ENCODE data around the gene GPRC6A. TPM values are rescaled to one million over a fixed set of nuclear protein-coding genes. Genes with fewer than 3 reads are reported as not detected.

GPRC6A gene
- total RNA-seq, 1 experiment from 2014 or later: not detected

- H2BK120ac ChIP-seq (ENCODE audit: low read depth, low read length, poor library complexity, severe bottlenecking): no peak overlapping the region
- no peak overlapping the region for H3K9ac ChIP-seq (ENCODE audit: extremely low read depth, insufficient read length, low read length)
- H3K9me3 ChIP-seq (ENCODE audit: control insufficient read depth, low read depth, low read length): no peaks in the 10 kb centered on the region
- DNase-seq: no peak
- H3T11ph ChIP-seq (ENCODE audit: low read length): no peak overlapping the region
- no peak overlapping the region for H3K27ac Mint-ChIP-seq
- no peak overlapping the region for H3K4ac ChIP-seq (ENCODE audit: low read depth, low read length)
- H2AFZ ChIP-seq (ENCODE audit: low read length): no peak overlapping the region
- no peaks in the 10 kb centered on the region for H3K4me1 ChIP-seq (ENCODE audit: insufficient read depth, low read length)
- H3K23me2 ChIP-seq (ENCODE audit: insufficient read length, low read depth, low read length, poor library complexity, severe bottlenecking): no peaks in the 10 kb centered on the region
- H3K56ac ChIP-seq (ENCODE audit: insufficient read length, low read depth, low read length): no peak overlapping the region
- no peak overlapping the region for H4K91ac ChIP-seq (ENCODE audit: insufficient read length, low read depth, low read length)
- WGBS (ENCODE audit: extremely low coverage, insufficient read length, low lambda C conversion rate): no CpG with 5 or more reads among the region's 1 CpG
- no peaks in the 10 kb centered on the region for H3K79me2 ChIP-seq (ENCODE audit: insufficient read depth, low read length)
- H3K4me2 ChIP-seq (ENCODE audit: insufficient read depth, insufficient read length, low read length): no peak overlapping the region
- no peak for TF ChIP-seq CTCF (conservative IDR thresholded peaks at IDR 0.05)
- H2BK15ac ChIP-seq (ENCODE audit: low read depth, low read length): no peak overlapping the region
- no peaks in the 10 kb centered on the region for H3K9me3 Mint-ChIP-seq
- H4K8ac ChIP-seq (replicated peaks; ENCODE audit: insufficient read length, low read depth, low read length): no peak overlapping the region
- no peak overlapping the region for H3K4me3 Mint-ChIP-seq
- no peak overlapping the region for H3K14ac ChIP-seq (ENCODE audit: insufficient read depth, low read length)
- H4K5ac ChIP-seq (ENCODE audit: insufficient read length, low read depth, low read length): no peak overlapping the region
- no peak overlapping the region for H2BK12ac ChIP-seq (ENCODE audit: insufficient read length, low read depth, low read length)
- H3K23ac ChIP-seq (ENCODE audit: insufficient read length, low read depth, low read length): no peak overlapping the region
- H2BK5ac ChIP-seq (ENCODE audit: insufficient read length, low read length): no peak overlapping the region
- H3K18ac ChIP-seq (ENCODE audit: insufficient read length, low read depth, low read length): no peak overlapping the region
- no peak overlapping the region for H2AK5ac ChIP-seq (ENCODE audit: insufficient read length, low read length)
- no peaks in the 10 kb centered on the region for H3K79me1 ChIP-seq (ENCODE audit: insufficient read depth, low read depth, low read length, poor library complexity, severe bottlenecking)
- H3K27me3 ChIP-seq (ENCODE audit: insufficient read depth, low read length): no peaks in the 10 kb centered on the region
- no peaks in the 10 kb centered on the region for H3K36me3 Mint-ChIP-seq (ENCODE audit: insufficient read depth in 1 of 3, low read depth in 3 of 3)
- peaks cover 6% of the 10 kb centered on the region for H3K27me3 Mint-ChIP-seq (ENCODE audit: low read depth)
- H2BK20ac ChIP-seq (ENCODE audit: low read depth, low read length, poor library complexity, severe bottlenecking): no peak overlapping the region
- no peak overlapping the region for H3K27ac ChIP-seq (ENCODE audit: insufficient read length, low read depth, low read length)
- no peaks in the 10 kb centered on the region for H4K20me1 ChIP-seq (ENCODE audit: control insufficient read depth, insufficient read depth, insufficient read length)
- H3K4me1 Mint-ChIP-seq: no peaks in the 10 kb centered on the region
These were observed 56.4 kb downstream of the GPRC6A start for GRCh38 chr6:116772450-116772849.

All from H9 (cell line).